CD4-positive, alpha-beta T cell treated with Interleukin-4 for 4 hours (primary cell): ENCODE results near the gene SDF2L1.
"Not testable (repeated sequence)": the region's sequence is repeated elsewhere in the genome, so short reads cannot be mapped to it uniquely, and the experiment has no call there.

Experiments
- DNase-seq: peaks from one replicate; pipeline ENCODE4 v3.0.0-alpha.2; 2020

The SDF2L1 gene

GRCh38 chr22:21688706-21689381 is 46.7 kb downstream of the SDF2L1 start:
- DNase-seq: no peak

- DNase-seq: no peak
Measured at GRCh38 chr22:21690401-21690801, 48.3 kb downstream of the SDF2L1 start.

- no peak for DNase-seq
Measured at GRCh38 chr22:21691816-21692215, 49.7 kb downstream of the SDF2L1 start.

- not testable (repeated sequence) for DNase-seq
Measured at GRCh38 chr22:21692856-21693255, 50.8 kb downstream of the SDF2L1 start.

- DNase-seq: no peak
Measured at GRCh38 chr22:21693333-21693998, 51.4 kb downstream of the SDF2L1 start.
